Ascending aorta (tissue), 2 donors: Measurements from ENCODE around the gene LOXL4. TPM values are rescaled to one million over a fixed set of nuclear protein-coding genes. Genes with fewer than 3 reads are reported as not detected.

Experiments used
- DNase-seq, 2 donors: peaks; one replicate each; pipeline ENCODE4 v3.0.0-alpha.2; 2019; ENCODE audit warnings: low spot score in 2 of 2
- H3K27ac ChIP-seq, 2 donors: fragments of 200-600 bp; sonication (generic); one replicate each; pipeline ENCODE4 v1.5.1; 2016 to 2017; ENCODE audit warnings: mild to moderate bottlenecking in 1 of 2
- H3K27me3 ChIP-seq: fragments of 200-600 bp; sonication (generic); one replicate; pipeline ENCODE4 v1.5.1; 2017
- H3K36me3 ChIP-seq, 2 donors: fragments of 200-600 bp; sonication (generic); one replicate each; pipeline ENCODE4 v1.5.1; 2016
- H3K4me1 ChIP-seq, 2 donors: fragments of 200-600 bp; sonication (generic); one replicate each; pipeline ENCODE4 v1.5.1; 2016 to 2017; ENCODE audit warnings: mild to moderate bottlenecking in 1 of 2
- H3K4me3 ChIP-seq, 2 donors: fragments of 200-600 bp; sonication (generic); one replicate each; pipeline ENCODE4 v1.5.1; 2016 to 2017; ENCODE audit warnings: mild to moderate bottlenecking in 1 of 2
- H3K9me3 ChIP-seq, 2 donors: fragments of 200-600 bp; sonication (generic); one replicate each; pipeline ENCODE4 v1.5.1; 2016
- CTCF ChIP-seq, 3 experiments: fragments of 200-600 bp in 2 of 3; fragments of 450-650 bp in 1 of 3; sonication (generic) in 2 of 3; IDR thresholded peaks; one replicate each; pipeline ENCODE4 v1.5.1; 2016 to 2019; ENCODE audit warnings: antibody characterized with exemption in 3 of 3, mild to moderate bottlenecking in 1 of 3, moderate library complexity in 1 of 3
- intact Hi-C: fragments of 100-400 bp; cut with DNase I; formaldehyde crosslinking; loops from one replicate; pipeline ENCODE4 v1.15.1; 2023
- total RNA-seq: library from RNA; depleted of rRNA; stranded (reverse); fragments of >200 nt; gene quantifications from one replicate; pipeline ENCODE4 v1.1.0, GENCODE V29; 2016

LOXL4 gene
- total RNA-seq, 1 donor from 2014 or later: 3.7 TPM

GRCh38 chr10:98244141-98244540 is 23.9 kb downstream of the LOXL4 start:
- Histone ChIP-seq H3K4me1 (peaks cover 0 to 8% of the 10 kb centered on the region in 2 donors), H3K27ac (no peak overlapping the region), H3K4me3 (no peak overlapping the region), H3K9me3 (no peaks in the 10 kb centered on the region), H3K27me3 (no peaks in the 10 kb centered on the region), H3K36me3 (peaks cover 19 to 37% of the 10 kb centered on the region in 2 donors)
- DNase-seq: no peak
- intact Hi-C loops: no loop called here
- no peak for TF ChIP-seq CTCF (IDR thresholded peaks at IDR 0.05)

DNA sequence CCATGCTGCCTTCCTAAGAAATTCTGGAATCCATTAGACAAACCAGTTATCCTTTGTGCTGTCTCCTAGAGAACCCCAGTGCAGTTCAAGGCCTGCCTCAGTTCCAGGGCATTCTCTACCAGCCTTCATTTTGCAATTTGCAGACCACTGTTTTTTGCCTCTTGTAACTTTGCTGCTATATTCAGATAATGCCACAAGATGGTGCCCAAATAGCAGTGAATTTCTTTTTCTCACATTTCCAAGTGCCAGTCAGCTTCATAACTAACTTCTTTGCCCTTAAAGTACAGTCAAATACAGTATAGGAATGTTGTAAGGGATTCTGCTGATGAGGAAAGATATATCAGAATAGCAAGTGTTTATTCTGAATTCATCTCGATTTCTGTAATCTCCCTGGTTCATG is 25.2 kb downstream of the LOXL4 start:
- peak in 1 of 3 experiments; percentile 58 for TF ChIP-seq CTCF (IDR thresholded peaks at IDR 0.05)
- no peak overlapping the region for H3K4me3 ChIP-seq
- no peak for DNase-seq
- intact Hi-C loops: loop anchor here (1.0 kb wide), 1 partner anchor 66 kb away; no protein-coding TSS in a partner anchor
- no peak overlapping the region for H3K27ac ChIP-seq
- peaks cover 0 to 8% of the 10 kb centered on the region in 2 donors for H3K4me1 ChIP-seq
- H3K9me3 ChIP-seq: no peaks in the 10 kb centered on the region
- peaks cover 6 to 26% of the 10 kb centered on the region in 2 donors for H3K36me3 ChIP-seq
- no peaks in the 10 kb centered on the region for H3K27me3 ChIP-seq

DNA sequence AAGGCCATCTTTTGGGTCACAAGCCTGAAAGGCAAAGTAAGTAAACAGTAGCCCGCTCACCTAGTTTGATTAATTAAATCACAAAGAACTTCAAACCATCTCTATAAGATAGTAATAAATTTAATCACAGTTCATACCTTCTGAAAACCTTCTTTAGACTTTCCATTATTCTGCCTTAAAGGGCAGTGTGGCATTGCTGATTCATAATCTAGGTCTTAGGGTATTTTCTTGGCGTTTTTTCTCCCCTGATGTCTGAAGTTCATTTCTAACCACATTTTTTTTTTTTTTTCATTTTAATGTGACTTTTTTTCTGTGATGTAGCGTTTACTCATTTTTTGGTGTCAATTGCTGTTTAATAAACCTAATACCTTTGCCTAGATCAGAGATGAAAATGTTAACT is 27.5 kb downstream of the LOXL4 start:
- intact Hi-C loops: no loop called here
- no peaks in the 10 kb centered on the region for H3K9me3 ChIP-seq
- DNase-seq: no peak
- H3K36me3 ChIP-seq: peaks cover 7 to 41% of the 10 kb centered on the region in 2 donors
- no peaks in the 10 kb centered on the region for H3K27me3 ChIP-seq
- TF ChIP-seq CTCF (IDR thresholded peaks at IDR 0.05): no peak
- H3K27ac ChIP-seq: no peak overlapping the region
- H3K4me3 ChIP-seq: no peak overlapping the region
- peaks cover 0 to 8% of the 10 kb centered on the region in 2 donors for H3K4me1 ChIP-seq

DNA sequence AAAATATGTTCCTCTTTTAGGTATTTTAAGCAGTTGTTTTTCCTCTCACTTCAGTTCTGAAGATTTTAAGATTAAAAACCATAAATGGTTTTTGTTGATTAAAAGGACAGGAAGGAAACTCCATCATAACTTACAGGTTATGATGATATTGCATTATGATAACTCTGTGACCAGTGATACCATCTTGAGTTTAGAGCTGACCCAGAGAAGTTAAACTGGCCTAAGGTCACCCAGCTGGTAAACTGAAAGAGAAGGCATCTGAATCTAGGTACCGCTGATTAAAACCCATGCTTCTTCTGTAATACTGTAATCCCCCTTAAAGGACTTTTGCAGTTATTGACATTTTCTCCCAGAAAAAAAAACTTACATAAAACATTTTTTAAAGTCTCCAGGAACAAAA is 29.6 kb downstream of the LOXL4 start:
- no peaks in the 10 kb centered on the region for H3K27me3 ChIP-seq
- DNase-seq: no peak
- intact Hi-C loops: no loop called here
- no peak for TF ChIP-seq CTCF (IDR thresholded peaks at IDR 0.05)
- no peaks in the 10 kb centered on the region for H3K4me1 ChIP-seq
- H3K36me3 ChIP-seq: peaks cover 7 to 48% of the 10 kb centered on the region in 2 donors
- H3K9me3 ChIP-seq: no peaks in the 10 kb centered on the region
- no peak overlapping the region for H3K27ac ChIP-seq
- H3K4me3 ChIP-seq: no peak overlapping the region

GRCh38 chr10:98236862-98237261 is 31.1 kb downstream of the LOXL4 start:
- TF ChIP-seq CTCF (IDR thresholded peaks at IDR 0.05): no peak
- Histone ChIP-seq H3K9me3 (no peaks in the 10 kb centered on the region), H3K27me3 (no peaks in the 10 kb centered on the region), H3K4me3 (no peak overlapping the region), H3K4me1 (no peaks in the 10 kb centered on the region), H3K36me3 (peaks cover 7 to 48% of the 10 kb centered on the region in 2 donors), H3K27ac (no peak overlapping the region)
- intact Hi-C loops: no loop called here
- no peak for DNase-seq

DNA sequence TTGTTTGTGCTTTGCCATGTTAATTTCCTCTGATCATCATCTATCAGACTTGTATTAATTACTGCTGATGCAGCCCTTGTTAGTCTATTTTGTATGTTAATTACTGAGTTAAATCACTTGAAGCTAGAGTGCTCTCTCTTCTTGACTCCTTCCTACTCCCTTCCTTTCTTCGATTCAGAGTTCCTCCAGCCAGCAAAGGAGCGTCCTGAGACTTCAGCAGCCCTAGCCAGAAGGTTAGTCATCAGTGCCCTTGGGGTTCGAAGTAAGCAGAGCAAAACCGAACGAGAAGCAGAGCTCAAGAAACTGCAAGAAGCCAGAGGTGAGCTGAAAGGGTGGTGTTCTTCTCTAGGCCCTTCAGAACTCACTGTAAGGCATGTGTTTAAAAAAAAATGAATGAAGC is 32.1 kb downstream of the LOXL4 start:
- DNase-seq: no peak
- intact Hi-C loops: no loop called here
- TF ChIP-seq CTCF (IDR thresholded peaks at IDR 0.05): no peak
- H3K4me3 ChIP-seq: no peak overlapping the region
- H3K4me1 ChIP-seq: no peaks in the 10 kb centered on the region
- H3K27me3 ChIP-seq: no peaks in the 10 kb centered on the region
- no peaks in the 10 kb centered on the region for H3K9me3 ChIP-seq
- no peak overlapping the region for H3K27ac ChIP-seq
- peaks cover 7 to 52% of the 10 kb centered on the region in 2 donors for H3K36me3 ChIP-seq
